ENCODE measurements around the gene ELL.

ELL gene

DNA sequence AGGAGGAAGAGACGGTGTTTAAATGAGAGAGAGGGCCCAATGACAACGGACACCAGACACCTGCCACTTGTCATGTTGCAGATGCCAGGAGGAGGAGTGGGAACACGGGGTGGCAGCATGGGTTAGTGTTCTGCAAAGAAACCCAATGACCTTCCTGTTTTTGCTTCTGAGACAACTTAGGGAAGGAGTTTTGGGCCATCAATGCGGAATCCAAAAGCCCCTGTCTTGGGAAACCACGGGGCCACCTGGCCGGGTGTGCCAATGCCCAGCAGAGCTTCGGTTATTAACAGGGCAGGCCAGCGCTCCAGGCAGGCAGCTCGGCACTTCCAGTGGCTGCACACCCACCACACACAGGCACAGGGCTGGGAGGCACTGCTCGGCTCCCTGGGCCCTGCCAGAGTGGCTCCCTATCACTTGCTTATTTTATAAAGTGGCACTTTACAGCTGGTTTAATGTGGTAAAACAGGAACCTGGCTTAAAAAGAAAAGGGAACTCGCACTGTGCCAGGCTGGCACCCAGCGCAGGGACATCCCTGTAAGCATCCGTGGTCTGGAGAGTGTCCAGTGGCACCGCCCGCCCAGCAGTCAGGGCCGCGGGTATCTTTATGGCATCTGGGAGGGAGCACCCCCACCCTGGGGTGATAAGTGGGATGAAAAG, 19.1 kb downstream of the ELL start:
- no peaks in the 10 kb centered on the region for H3K36me3 ChIP-seq (ENCODE audit: control insufficient read depth in 1 of 2, insufficient read depth in 2 of 2, low read length in 2 of 2)
- no peaks in the 10 kb centered on the region for H3K9me3 ChIP-seq (ENCODE audit: control insufficient read depth in 1 of 2, low read length in 2 of 2)
- peaks cover 63 to 85% of the 10 kb centered on the region in 2 donors for H3K4me1 ChIP-seq (ENCODE audit: control insufficient read depth in 1 of 2, insufficient read depth in 2 of 2, low read length in 2 of 2)
- no peaks in the 10 kb centered on the region for H3K27me3 ChIP-seq (ENCODE audit: low read depth, low read length)
- no peak overlapping the region for H3K27ac ChIP-seq (ENCODE audit: low read length)
- no peak overlapping the region for H3K4me3 ChIP-seq (ENCODE audit: low read depth in 1 of 2, low read length in 2 of 2)

DNA sequence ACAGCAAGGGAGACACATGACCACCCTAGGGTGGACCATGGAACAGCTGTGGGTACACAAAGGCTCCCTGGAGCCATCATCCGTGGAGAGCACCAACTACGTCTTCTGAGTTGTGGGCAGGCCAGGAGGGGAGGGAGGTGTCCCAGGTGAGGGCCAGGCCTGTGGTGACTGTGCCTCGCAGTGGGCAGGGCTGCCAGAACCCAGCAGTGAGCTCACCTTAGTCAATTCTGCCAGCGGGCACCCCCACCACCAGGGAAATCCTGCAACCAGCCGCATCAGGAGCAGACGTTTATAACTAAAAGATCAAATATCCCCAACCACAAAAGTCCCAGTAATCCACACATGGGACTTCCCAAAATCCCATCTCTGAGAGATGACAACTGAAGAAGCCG, 19.6 kb downstream of the ELL start:
- Histone ChIP-seq H3K4me1 (ENCODE audit: control insufficient read depth in 1 of 2, insufficient read depth in 2 of 2, low read length in 2 of 2) (peaks cover 58 to 80% of the 10 kb centered on the region in 2 donors), H3K36me3 (ENCODE audit: control insufficient read depth in 1 of 2, insufficient read depth in 2 of 2, low read length in 2 of 2) (no peaks in the 10 kb centered on the region), H3K4me3 (ENCODE audit: low read depth in 1 of 2, low read length in 2 of 2) (no peak overlapping the region), H3K9me3 (ENCODE audit: control insufficient read depth in 1 of 2, low read length in 2 of 2) (no peaks in the 10 kb centered on the region), H3K27me3 (ENCODE audit: low read depth, low read length) (no peaks in the 10 kb centered on the region), H3K27ac (ENCODE audit: low read length) (no peak overlapping the region)

DNA sequence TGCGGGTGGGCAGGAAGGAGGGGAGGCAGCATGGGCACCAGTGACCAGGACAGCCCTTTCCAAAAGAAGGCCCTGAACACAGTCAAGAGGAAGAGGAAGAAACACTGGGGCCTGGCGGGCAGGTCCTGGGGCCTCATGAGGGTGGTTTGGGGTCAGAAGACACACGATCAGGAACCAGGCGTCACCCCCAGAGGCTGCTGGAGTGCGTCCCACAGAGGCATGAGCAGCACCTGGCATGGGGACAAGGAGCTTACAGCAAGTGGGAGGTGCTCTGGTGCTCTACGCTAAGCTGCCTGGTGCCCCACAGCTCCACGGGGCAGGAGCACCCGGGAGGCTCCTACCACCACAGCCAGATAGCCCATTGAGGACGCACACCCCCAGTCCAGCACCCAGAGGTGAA, 20.0 kb downstream of the ELL start:
- H3K27ac ChIP-seq (ENCODE audit: low read length): no peak overlapping the region
- H3K9me3 ChIP-seq (ENCODE audit: control insufficient read depth in 1 of 2, low read length in 2 of 2): no peaks in the 10 kb centered on the region
- H3K4me1 ChIP-seq (ENCODE audit: control insufficient read depth in 1 of 2, insufficient read depth in 2 of 2, low read length in 2 of 2): peaks cover 54 to 79% of the 10 kb centered on the region in 2 donors
- H3K36me3 ChIP-seq (ENCODE audit: control insufficient read depth in 1 of 2, insufficient read depth in 2 of 2, low read length in 2 of 2): no peaks in the 10 kb centered on the region
- no peaks in the 10 kb centered on the region for H3K27me3 ChIP-seq (ENCODE audit: low read depth, low read length)
- no peak overlapping the region for H3K4me3 ChIP-seq (ENCODE audit: low read depth in 1 of 2, low read length in 2 of 2)

DNA sequence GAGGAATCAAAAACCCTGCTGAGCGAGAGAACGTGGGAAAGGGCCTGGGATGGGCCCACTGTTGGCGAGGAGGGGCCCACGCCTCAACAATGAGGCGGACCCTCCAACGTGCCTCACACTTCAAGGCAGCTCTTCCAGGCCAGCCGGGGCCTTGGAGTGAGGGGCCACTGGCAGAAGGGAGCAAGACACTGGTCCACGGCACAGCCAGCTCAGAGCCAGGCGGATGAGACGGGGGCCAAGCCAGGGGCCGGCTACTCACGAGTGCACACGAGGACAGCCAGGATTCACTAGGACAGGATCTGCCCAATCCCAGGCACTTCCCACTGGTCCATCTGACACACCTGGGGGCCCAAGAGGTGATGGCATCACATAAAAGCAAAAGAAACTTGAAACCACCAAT, 20.5 kb downstream of the ELL start:
- no peaks in the 10 kb centered on the region for H3K9me3 ChIP-seq (ENCODE audit: control insufficient read depth in 1 of 2, low read length in 2 of 2)
- H3K4me3 ChIP-seq (ENCODE audit: low read depth in 1 of 2, low read length in 2 of 2): no peak overlapping the region
- H3K36me3 ChIP-seq (ENCODE audit: control insufficient read depth in 1 of 2, insufficient read depth in 2 of 2, low read length in 2 of 2): no peaks in the 10 kb centered on the region
- no peaks in the 10 kb centered on the region for H3K27me3 ChIP-seq (ENCODE audit: low read depth, low read length)
- H3K4me1 ChIP-seq (ENCODE audit: control insufficient read depth in 1 of 2, insufficient read depth in 2 of 2, low read length in 2 of 2): peaks cover 50 to 79% of the 10 kb centered on the region in 2 donors
- no peak overlapping the region for H3K27ac ChIP-seq (ENCODE audit: low read length)

DNA sequence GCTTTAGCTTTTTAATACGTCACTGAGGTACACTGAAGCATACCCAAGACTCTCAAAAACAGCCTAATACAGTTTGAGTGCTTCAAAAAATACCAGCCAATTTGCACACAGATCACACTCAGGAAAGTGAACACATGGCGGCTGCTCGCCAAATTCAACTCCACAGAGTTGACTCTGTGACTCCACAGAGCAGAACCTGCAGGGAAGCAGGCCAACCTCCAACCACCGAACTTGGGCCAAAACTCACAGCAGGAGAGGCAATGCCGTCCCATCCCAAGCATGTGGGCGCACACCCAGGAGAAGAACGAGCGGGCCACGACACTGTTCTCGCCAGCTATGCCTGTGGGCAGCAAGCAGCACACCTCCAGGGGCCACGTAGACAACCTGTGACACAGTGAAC, 21.1 kb downstream of the ELL start:
- no peaks in the 10 kb centered on the region for H3K9me3 ChIP-seq (ENCODE audit: control insufficient read depth in 1 of 2, low read length in 2 of 2)
- no peak overlapping the region for H3K27ac ChIP-seq (ENCODE audit: low read length)
- no peak overlapping the region for H3K4me3 ChIP-seq (ENCODE audit: low read depth in 1 of 2, low read length in 2 of 2)
- peaks cover 50 to 79% of the 10 kb centered on the region in 2 donors for H3K4me1 ChIP-seq (ENCODE audit: control insufficient read depth in 1 of 2, insufficient read depth in 2 of 2, low read length in 2 of 2)
- no peaks in the 10 kb centered on the region for H3K36me3 ChIP-seq (ENCODE audit: control insufficient read depth in 1 of 2, insufficient read depth in 2 of 2, low read length in 2 of 2)
- no peaks in the 10 kb centered on the region for H3K27me3 ChIP-seq (ENCODE audit: low read depth, low read length)

DNA sequence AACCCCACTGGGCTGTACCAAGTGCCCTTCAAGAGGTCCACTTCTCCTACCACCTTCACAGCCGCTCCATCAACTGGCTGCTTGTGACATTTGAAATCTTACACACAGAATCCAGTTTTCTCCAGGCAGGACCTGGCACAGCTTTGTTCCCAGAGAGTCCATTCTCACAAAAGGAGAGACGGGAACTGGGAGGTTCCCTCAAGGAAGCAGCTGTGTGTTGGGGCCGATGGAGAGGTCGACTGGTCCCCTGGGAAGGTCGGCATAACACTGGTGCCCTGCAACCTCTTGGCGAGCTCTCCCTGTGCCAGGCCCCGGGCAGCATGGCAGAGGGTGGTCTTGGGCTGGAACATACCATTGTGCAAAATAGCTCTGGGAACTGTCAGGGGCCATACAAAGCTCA, 21.5 kb downstream of the ELL start:
- Histone ChIP-seq H3K4me3 (ENCODE audit: low read depth in 1 of 2, low read length in 2 of 2) (no peak overlapping the region), H3K36me3 (ENCODE audit: control insufficient read depth in 1 of 2, insufficient read depth in 2 of 2, low read length in 2 of 2) (no peaks in the 10 kb centered on the region), H3K27ac (ENCODE audit: low read length) (no peak overlapping the region), H3K27me3 (ENCODE audit: low read depth, low read length) (no peaks in the 10 kb centered on the region), H3K4me1 (ENCODE audit: control insufficient read depth in 1 of 2, insufficient read depth in 2 of 2, low read length in 2 of 2) (peaks cover 46 to 79% of the 10 kb centered on the region in 2 donors), H3K9me3 (ENCODE audit: control insufficient read depth in 1 of 2, low read length in 2 of 2) (no peaks in the 10 kb centered on the region)

DNA sequence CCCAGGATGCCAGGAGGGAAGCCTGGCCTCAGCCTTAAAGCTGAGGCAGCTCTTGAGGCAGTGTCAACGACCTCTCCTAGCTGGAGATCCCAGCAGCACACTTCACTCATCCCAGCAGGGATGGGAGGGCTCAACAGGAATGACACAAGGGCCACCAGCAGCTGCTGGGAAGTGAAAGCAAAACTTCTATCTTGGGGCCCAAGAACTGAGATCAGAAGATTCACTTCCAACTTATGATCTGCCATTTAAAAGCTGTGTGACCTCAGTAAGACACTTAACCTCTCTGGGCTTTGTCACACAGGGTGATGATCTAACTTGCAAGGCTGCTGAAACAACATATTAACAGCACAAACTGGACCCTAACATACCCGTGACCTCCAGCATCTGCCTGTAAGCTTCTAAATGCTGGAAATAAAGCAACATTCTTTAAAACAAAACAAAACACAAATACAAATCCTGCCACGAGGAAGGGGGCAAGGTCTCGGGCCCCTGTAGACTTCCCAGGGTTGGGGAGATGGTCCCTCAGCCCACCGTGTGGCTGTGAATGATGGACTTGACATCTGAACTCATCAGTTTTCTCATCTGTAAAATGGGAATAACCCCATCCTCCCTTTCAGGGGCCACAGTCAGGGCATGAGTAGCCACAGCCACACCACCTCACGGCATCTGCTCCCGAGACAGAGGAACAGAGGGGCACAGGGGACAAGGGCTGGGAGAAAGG, 22.7 kb downstream of the ELL start:
- no peak overlapping the region for H3K27ac ChIP-seq (ENCODE audit: low read length)
- no peak overlapping the region for H3K4me3 ChIP-seq (ENCODE audit: low read depth in 1 of 2, low read length in 2 of 2)
- H3K9me3 ChIP-seq (ENCODE audit: control insufficient read depth in 1 of 2, low read length in 2 of 2): no peaks in the 10 kb centered on the region
- peaks cover 39 to 75% of the 10 kb centered on the region in 2 donors for H3K4me1 ChIP-seq (ENCODE audit: control insufficient read depth in 1 of 2, insufficient read depth in 2 of 2, low read length in 2 of 2)
- H3K36me3 ChIP-seq (ENCODE audit: control insufficient read depth in 1 of 2, insufficient read depth in 2 of 2, low read length in 2 of 2): no peaks in the 10 kb centered on the region
- no peaks in the 10 kb centered on the region for H3K27me3 ChIP-seq (ENCODE audit: low read depth, low read length)

DNA sequence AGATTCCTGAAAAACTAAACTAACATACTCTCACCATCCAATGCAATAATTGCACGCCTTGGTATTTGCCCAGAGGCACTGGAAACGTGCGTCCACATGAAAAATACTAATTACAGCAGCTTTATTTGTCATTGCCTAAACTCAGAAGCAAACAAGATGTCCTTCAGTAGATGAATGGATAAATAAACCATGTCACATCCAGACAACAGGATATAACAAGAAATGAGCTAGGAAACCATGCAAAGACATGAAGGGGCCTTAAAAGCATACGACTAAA, 25.0 kb downstream of the ELL start:
- H3K36me3 ChIP-seq (ENCODE audit: control insufficient read depth in 1 of 2, insufficient read depth in 2 of 2, low read length in 2 of 2): no peaks in the 10 kb centered on the region
- H3K4me3 ChIP-seq (ENCODE audit: low read depth in 1 of 2, low read length in 2 of 2): no peak overlapping the region
- H3K4me1 ChIP-seq (ENCODE audit: control insufficient read depth in 1 of 2, insufficient read depth in 2 of 2, low read length in 2 of 2): peaks cover 24 to 53% of the 10 kb centered on the region in 2 donors
- H3K27me3 ChIP-seq (ENCODE audit: low read depth, low read length): no peaks in the 10 kb centered on the region
- no peaks in the 10 kb centered on the region for H3K9me3 ChIP-seq (ENCODE audit: control insufficient read depth in 1 of 2, low read length in 2 of 2)
- no peak overlapping the region for H3K27ac ChIP-seq (ENCODE audit: low read length)

DNA sequence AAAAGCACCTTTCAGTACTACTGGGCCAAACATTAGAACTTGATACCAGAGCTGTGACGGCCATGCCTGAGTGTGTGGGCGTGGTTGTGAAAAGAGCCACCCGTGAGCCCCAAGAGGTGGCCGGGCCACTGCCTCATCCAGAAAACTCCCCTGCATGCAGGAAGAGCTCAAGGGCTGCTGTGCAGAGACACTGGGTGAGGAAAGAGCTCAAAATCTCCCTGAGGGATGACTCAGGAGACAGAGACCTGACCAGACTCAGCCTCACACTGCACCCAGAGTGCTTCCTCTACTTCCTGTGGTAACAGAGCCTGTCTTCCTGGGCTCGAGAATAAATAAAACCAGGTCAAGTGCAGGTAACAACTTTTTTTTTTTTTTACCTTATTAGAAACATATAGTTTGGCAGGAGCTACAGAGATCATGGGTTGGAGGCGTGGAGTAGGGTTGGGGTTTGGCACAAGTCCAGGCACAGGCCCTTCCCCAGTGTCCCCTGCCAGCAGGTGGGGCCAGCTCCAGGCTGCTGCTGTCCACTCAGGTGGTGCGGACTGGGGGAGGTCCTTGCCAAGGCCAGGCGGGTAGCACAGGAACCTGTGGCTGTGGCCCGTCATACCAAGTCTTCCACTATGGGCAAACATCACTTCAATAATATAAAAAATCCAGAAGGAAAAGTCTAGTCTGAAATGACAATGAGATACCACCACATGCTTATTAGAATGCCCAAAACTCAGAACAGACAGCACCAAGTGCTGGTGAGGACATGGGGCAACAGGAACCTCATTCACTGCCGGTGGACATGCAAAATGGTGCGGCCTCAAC, 25.5 kb downstream of the ELL start:
- Histone ChIP-seq H3K4me1 (ENCODE audit: control insufficient read depth in 1 of 2, insufficient read depth in 2 of 2, low read length in 2 of 2) (peaks cover 24 to 47% of the 10 kb centered on the region in 2 donors), H3K27ac (ENCODE audit: low read length) (no peak overlapping the region), H3K36me3 (ENCODE audit: control insufficient read depth in 1 of 2, insufficient read depth in 2 of 2, low read length in 2 of 2) (no peaks in the 10 kb centered on the region), H3K27me3 (ENCODE audit: low read depth, low read length) (no peaks in the 10 kb centered on the region), H3K4me3 (ENCODE audit: low read depth in 1 of 2, low read length in 2 of 2) (no peak overlapping the region), H3K9me3 (ENCODE audit: control insufficient read depth in 1 of 2, low read length in 2 of 2) (no peaks in the 10 kb centered on the region)

DNA sequence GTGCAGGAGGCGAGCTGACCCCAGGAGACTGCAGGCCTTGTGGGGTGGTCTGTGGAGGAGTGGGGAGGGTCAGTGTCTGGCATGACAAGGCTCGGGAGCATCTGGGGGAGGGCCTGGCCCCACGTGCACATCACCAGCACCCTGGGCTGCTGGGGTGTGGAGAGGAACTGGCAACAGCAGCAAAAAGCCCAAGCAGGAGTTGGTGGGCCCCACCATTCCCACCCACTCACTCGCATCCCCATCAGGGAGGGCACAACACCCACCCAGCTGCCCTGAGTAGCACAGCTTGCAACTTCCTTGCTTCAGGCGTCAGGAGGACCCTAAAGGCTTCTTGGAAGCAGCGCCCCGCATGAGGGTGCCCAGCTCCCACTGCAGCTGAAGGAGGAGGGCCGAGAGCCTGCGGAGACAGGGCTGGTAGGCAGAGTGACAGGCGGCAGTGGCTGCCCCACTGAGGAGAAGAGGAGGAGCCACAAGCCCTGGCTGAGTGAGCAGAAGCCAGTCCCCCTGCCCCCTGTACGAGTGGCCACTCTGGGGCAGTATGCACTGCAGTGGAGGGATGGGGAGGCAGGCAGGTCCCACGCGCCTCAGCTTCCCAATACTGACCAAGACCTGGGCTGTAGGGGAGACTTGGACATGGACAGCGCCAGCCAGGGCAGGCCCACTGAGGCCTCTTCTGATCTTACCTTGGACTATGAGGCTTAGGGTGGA, 26.5 kb downstream of the ELL start:
- no peaks in the 10 kb centered on the region for H3K9me3 ChIP-seq (ENCODE audit: control insufficient read depth in 1 of 2, low read length in 2 of 2)
- peaks cover 18 to 37% of the 10 kb centered on the region in 2 donors for H3K4me1 ChIP-seq (ENCODE audit: control insufficient read depth in 1 of 2, insufficient read depth in 2 of 2, low read length in 2 of 2)
- no peak overlapping the region for H3K4me3 ChIP-seq (ENCODE audit: low read depth in 1 of 2, low read length in 2 of 2)
- H3K27ac ChIP-seq (ENCODE audit: low read length): no peak overlapping the region
- no peaks in the 10 kb centered on the region for H3K27me3 ChIP-seq (ENCODE audit: low read depth, low read length)
- no peaks in the 10 kb centered on the region for H3K36me3 ChIP-seq (ENCODE audit: control insufficient read depth in 1 of 2, insufficient read depth in 2 of 2, low read length in 2 of 2)

DNA sequence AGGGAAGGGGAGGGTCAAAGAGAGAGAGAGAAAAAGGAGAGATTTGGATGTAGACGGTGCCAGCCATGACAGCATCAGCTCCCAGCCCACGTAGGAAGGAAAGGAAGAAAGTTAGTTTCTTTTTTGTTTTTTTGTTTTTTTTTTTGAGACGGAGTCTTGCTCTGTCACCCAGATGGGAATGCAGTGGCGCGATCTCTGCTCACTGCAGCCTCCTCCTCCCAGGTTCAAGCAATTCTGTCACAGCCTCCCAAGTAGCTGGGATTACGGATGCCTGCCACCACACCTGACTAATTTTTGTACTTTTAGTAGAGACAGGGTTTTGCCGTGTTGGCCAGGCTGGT, 27.6 kb downstream of the ELL start:
- Histone ChIP-seq H3K27ac (ENCODE audit: low read length) (peak overlapping the region; percentile 54), H3K27me3 (ENCODE audit: low read depth, low read length) (no peaks in the 10 kb centered on the region), H3K36me3 (ENCODE audit: control insufficient read depth in 1 of 2, insufficient read depth in 2 of 2, low read length in 2 of 2) (no peaks in the 10 kb centered on the region), H3K9me3 (ENCODE audit: control insufficient read depth in 1 of 2, low read length in 2 of 2) (no peaks in the 10 kb centered on the region), H3K4me1 (ENCODE audit: control insufficient read depth in 1 of 2, insufficient read depth in 2 of 2, low read length in 2 of 2) (peaks cover 13 to 38% of the 10 kb centered on the region in 2 donors), H3K4me3 (ENCODE audit: low read depth in 1 of 2, low read length in 2 of 2) (no peak overlapping the region)
